Keratinocyte (primary cell): ENCODE results near the gene RAB2B. TPM values are rescaled to one million over a fixed set of nuclear protein-coding genes. Genes with fewer than 3 reads are reported as not detected.

Experiments
- DNase-seq: peaks from one replicate; pipeline ENCODE4 v3.0.0-alpha.2; 2011; ENCODE audit warnings: low read depth, missing footprints, low spot score
- FAIRE-seq: peaks from 2 replicates; lab custom pipeline; 2011; peaks lifted over from hg19 to GRCh38; lab: Jason Lieb, UNC
- H2AFZ ChIP-seq: 2 replicates; pipeline ENCODE4 v1.6.0; 2012; ENCODE audit warnings: low read length, control low read depth, inconsistent platforms; ENCODE audit not compliant: control insufficient read depth
- H3K27ac ChIP-seq: 2 replicates; pipeline ENCODE4 v1.5.1; 2011; ENCODE audit warnings: low read length; ENCODE audit not compliant: control insufficient read depth, insufficient read depth
- H3K27me3 ChIP-seq: 3 replicates; pipeline ENCODE4 v1.6.0; 2011; ENCODE audit warnings: low read length; ENCODE audit not compliant: control insufficient read depth, insufficient read depth; ENCODE audit errors: extremely low read depth
- H3K36me3 ChIP-seq, 2 experiments: 2 replicates in 1 of 2; 3 replicates in 1 of 2; pipeline ENCODE4 v1.5.1; 2011; ENCODE audit warnings: low read length in 2 of 2, mild to moderate bottlenecking in 1 of 2; ENCODE audit not compliant: control insufficient read depth in 2 of 2, insufficient read depth in 2 of 2; ENCODE audit errors: extremely low read depth in 1 of 2
- H3K4me1 ChIP-seq: 3 replicates; pipeline ENCODE4 v1.5.1; 2011; ENCODE audit warnings: low read length; ENCODE audit not compliant: control insufficient read depth, insufficient read depth; ENCODE audit errors: extremely low read depth
- H3K4me2 ChIP-seq: 3 replicates; pipeline ENCODE4 v1.6.0; 2011; ENCODE audit warnings: low read depth, low read length; ENCODE audit not compliant: control insufficient read depth, insufficient read depth; ENCODE audit errors: extremely low read depth
- H3K4me3 ChIP-seq, 3 experiments: fragments of 200-600 bp in 1 of 3; sonication (generic) in 1 of 3; 2 replicates in 2 of 3; 3 replicates in 1 of 3; pipeline ENCODE4 v1.5.1; 2011 to 2016; ENCODE audit warnings: low read length in 3 of 3, mild to moderate bottlenecking in 3 of 3, control low read depth in 2 of 3, inconsistent platforms in 1 of 3, low read depth in 1 of 3, mixed read lengths in 1 of 3, mixed run types in 1 of 3, moderate library complexity in 1 of 3; ENCODE audit not compliant: control insufficient read depth in 2 of 3, insufficient read depth in 2 of 3; ENCODE audit errors: extremely low read depth in 1 of 3
- H3K79me2 ChIP-seq: 2 replicates; pipeline ENCODE4 v1.6.0; 2012; ENCODE audit warnings: low read length; ENCODE audit not compliant: control insufficient read depth, insufficient read depth
- H3K9ac ChIP-seq: 3 replicates; pipeline ENCODE4 v1.6.0; 2011; ENCODE audit warnings: low read length; ENCODE audit not compliant: control insufficient read depth, insufficient read depth; ENCODE audit errors: extremely low read depth
- H3K9me1 ChIP-seq: 3 replicates; pipeline ENCODE4 v1.6.0; 2011; ENCODE audit warnings: low read length; ENCODE audit not compliant: control insufficient read depth, insufficient read depth; ENCODE audit errors: extremely low read depth
- H3K9me3 ChIP-seq: 2 replicates; pipeline ENCODE4 v1.5.1; 2012; ENCODE audit warnings: low read depth, low read length; ENCODE audit not compliant: control insufficient read depth
- H4K20me1 ChIP-seq: 3 replicates; pipeline ENCODE4 v1.6.0; 2011; ENCODE audit warnings: low read length; ENCODE audit not compliant: control insufficient read depth, insufficient read depth; ENCODE audit errors: extremely low read depth
- CTCF ChIP-seq, 3 experiments: IDR thresholded peaks in 1 of 3; conservative IDR thresholded peaks in 1 of 3; optimal IDR thresholded peaks in 1 of 3; 2 replicates in 2 of 3; 3 replicates in 1 of 3; pipeline versions ENCODE3 to v1.5.1; 2011; ENCODE audit warnings: low read length in 3 of 3, mild to moderate bottlenecking in 3 of 3, moderate library complexity in 2 of 3, control low read depth in 1 of 3, inconsistent platforms in 1 of 3; ENCODE audit not compliant: insufficient read depth in 2 of 3; ENCODE audit errors: extremely low read depth in 1 of 3
- EZH2 ChIP-seq: IDR thresholded peaks from one replicate; pipeline ENCODE4 v1.6.1; 2012; ENCODE audit warnings: inconsistent platforms, mild to moderate bottlenecking, low read length, moderate library complexity
- dilution Hi-C: fragments of 300-500 bp; cut with MboI; formaldehyde crosslinking; loops from one replicate; pipeline ENCODE4 v1.7.0; 2020; ENCODE audit warnings: low sequenced_read_pairs; ENCODE audit not compliant: extremely low pct_ligation_motif_present
- polyA plus RNA-seq, 5 experiments: library from polyadenylated mRNA; depleted of rRNA in 3 of 5; stranded (reverse) in 3 of 5; stranded (forward) in 1 of 5; unstranded in 1 of 5; fragments of >200 nt; gene quantifications; 1 replicate in 1 of 5; 2 replicates in 3 of 5; 3 replicates in 1 of 5; pipeline versions ENCODE4 v1.2.1 to v1.2.3, GENCODE V29; 2011 to 2012; ENCODE audit warnings: missing spikeins in 2 of 5, low read depth in 1 of 5, low replicate concordance in 1 of 5

Gene RAB2B
- polyA plus RNA-seq, 1 donor (not counting 4 experiments of a cell fraction or from before 2014, with no cell fraction given) = 18.3 TPM

- no peak overlapping the region for H3K4me2 ChIP-seq
- no peak overlapping the region for H3K9ac ChIP-seq
- FAIRE-seq = no peak
- H3K4me1 ChIP-seq = no peaks in the 10 kb centered on the region
- no peaks in the 10 kb centered on the region for H3K79me2 ChIP-seq
- H3K4me3 ChIP-seq = no peak overlapping the region
- no peak for TF ChIP-seq CTCF (optimal IDR thresholded peaks at IDR 0.05 in 1 of 3, IDR thresholded peaks at IDR 0.05 in 1 of 3, conservative IDR thresholded peaks at IDR 0.05 in 1 of 3; ENCODE audit: extremely low read depth in 1 of 3, insufficient read depth in 2 of 3, low read length in 3 of 3)
- TF ChIP-seq EZH2 = no peak
- DNase-seq = no peak
- H3K36me3 ChIP-seq = peaks cover 20 to 36% of the 10 kb centered on the region in 2 experiments
- no peaks in the 10 kb centered on the region for H3K9me3 ChIP-seq
- no peaks in the 10 kb centered on the region for H3K9me1 ChIP-seq
- no peaks in the 10 kb centered on the region for H3K27me3 ChIP-seq
- dilution Hi-C loops = no loop called here
- H2AFZ ChIP-seq = no peak overlapping the region
- no peak overlapping the region for H3K27ac ChIP-seq
- no peaks in the 10 kb centered on the region for H4K20me1 ChIP-seq
Measured at GRCh38 chr14:21496453-21496852, 19.7 kb upstream of the RAB2B start.

GRCh38 chr14:21494902-21495762 is 18.4 kb upstream of the RAB2B start:
- H3K4me3 ChIP-seq = no peak overlapping the region
- DNase-seq (no peak), FAIRE-seq (no peak)
- H4K20me1 ChIP-seq = no peaks in the 10 kb centered on the region
- H3K79me2 ChIP-seq = no peaks in the 10 kb centered on the region
- H3K4me1 ChIP-seq = no peaks in the 10 kb centered on the region
- no peak overlapping the region for H3K9ac ChIP-seq
- dilution Hi-C loops = no loop called here
- no peak overlapping the region for H3K27ac ChIP-seq
- H3K9me3 ChIP-seq = no peaks in the 10 kb centered on the region
- peaks cover 13 to 30% of the 10 kb centered on the region in 2 experiments for H3K36me3 ChIP-seq
- H3K9me1 ChIP-seq = no peaks in the 10 kb centered on the region
- H2AFZ ChIP-seq = no peak overlapping the region
- H3K27me3 ChIP-seq = no peaks in the 10 kb centered on the region
- TF ChIP-seq CTCF (optimal IDR thresholded peaks at IDR 0.05 in 1 of 3, IDR thresholded peaks at IDR 0.05 in 1 of 3, conservative IDR thresholded peaks at IDR 0.05 in 1 of 3; ENCODE audit: extremely low read depth in 1 of 3, insufficient read depth in 2 of 3, low read length in 3 of 3) = no peak
- no peak overlapping the region for H3K4me2 ChIP-seq
